ENCODE data around the gene MYO5B.
"Not testable (repeated sequence)": the region's sequence is repeated elsewhere in the genome, so short reads cannot be mapped to it uniquely, and the experiment has no call there.

The MYO5B gene

DNA sequence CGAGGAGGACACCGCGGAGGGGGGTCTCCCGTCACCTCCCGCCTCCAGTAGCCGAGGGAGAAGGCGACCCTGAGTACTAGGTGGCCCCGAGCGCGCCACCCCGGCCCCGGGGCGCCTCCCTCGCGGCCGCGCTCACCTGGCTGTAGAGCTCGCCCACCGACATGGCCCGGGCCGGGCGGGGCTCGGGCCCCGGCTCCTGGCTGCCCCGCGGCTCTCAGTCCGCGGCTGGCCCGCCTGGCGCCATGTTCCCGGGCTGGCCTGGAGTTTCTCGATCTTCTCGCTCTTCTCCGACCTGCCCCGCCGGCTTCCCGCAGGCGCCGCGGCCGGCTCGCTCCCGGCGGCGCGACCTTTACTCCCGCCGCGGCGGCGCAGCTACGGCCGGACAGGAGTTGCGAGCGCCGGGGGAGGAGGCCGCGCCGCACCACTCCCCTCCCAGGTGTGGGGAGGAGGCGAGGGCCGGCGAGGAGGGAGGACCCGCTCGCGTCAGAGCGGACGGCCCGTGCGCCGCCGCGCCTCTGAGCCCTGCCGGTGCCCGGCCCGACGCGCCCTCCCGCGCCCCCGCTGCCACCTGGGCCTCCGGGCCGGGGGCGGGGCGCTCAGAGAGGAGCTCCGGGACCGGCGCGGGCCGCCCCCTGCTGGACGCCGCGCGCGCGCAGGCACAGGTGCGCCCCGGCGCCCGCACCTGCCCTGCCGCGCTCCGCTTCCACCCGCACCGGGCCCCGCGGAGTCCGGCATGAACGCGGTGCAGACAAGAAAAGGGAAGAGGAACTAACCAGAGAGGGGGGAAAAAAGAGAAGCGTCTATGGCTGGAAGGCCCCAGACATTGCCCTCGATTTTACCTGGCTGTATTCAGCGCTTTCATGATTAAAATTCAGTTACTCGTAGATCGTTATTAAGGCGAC, at the start of gene MYO5B:
Gene MYO5B, minus strand, starts transcription at position 517 of the 902 bp plus-strand sequence. Its CDS starts 354 bp downstream, at position 163.
- POLR2A ChIA-PET = no interaction called here
- no peak for DNase-seq (ENCODE audit: low read depth, low spot score)
- CTCF ChIA-PET = interaction anchor here (1.2 kb wide), 1 partner anchor 9 kb away, joined by 3 read pairs; no protein-coding TSS in a partner anchor
- H3K4me3 ChIP-seq (ENCODE audit: low read depth, low read length) = no peak within 1 kb of the TSS
- TF ChIP-seq, protein P1, sequence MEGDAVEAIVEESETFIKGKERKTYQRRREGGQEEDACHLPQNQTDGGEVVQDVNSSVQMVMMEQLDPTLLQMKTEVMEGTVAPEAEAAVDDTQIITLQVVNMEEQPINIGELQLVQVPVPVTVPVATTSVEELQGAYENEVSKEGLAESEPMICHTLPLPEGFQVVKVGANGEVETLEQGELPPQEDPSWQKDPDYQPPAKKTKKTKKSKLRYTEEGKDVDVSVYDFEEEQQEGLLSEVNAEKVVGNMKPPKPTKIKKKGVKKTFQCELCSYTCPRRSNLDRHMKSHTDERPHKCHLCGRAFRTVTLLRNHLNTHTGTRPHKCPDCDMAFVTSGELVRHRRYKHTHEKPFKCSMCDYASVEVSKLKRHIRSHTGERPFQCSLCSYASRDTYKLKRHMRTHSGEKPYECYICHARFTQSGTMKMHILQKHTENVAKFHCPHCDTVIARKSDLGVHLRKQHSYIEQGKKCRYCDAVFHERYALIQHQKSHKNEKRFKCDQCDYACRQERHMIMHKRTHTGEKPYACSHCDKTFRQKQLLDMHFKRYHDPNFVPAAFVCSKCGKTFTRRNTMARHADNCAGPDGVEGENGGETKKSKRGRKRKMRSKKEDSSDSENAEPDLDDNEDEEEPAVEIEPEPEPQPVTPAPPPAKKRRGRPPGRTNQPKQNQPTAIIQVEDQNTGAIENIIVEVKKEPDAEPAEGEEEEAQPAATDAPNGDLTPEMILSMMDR (IDR thresholded peaks at IDR 0.05; ENCODE audit: insufficient read depth, low read length, missing control alignments) = no peak

DNA sequence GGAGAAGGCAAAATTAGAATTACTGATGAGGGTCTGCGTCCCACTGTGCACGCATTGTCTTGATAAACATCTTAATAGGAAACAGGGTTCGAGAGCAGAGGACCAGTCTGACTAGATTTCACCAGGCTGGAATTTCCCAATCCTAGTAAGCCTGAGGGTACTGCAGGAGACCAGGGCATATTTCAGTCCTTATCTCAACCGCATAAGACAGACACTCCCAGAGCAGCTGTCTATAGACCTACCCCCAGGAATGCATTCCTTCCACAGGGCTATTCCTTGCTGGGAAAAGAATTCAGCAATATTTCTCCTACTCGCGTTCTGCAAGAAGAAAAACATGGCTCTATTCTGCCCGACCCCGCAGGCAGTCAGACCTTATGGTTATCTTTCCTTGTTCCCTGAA, 46.8 kb upstream of the MYO5B start:
- DNase-seq (ENCODE audit: low read depth, low spot score); H3K4me3 ChIP-seq (ENCODE audit: low read depth, low read length); CTCF ChIA-PET; POLR2A ChIA-PET: not testable (repeated sequence)

DNA sequence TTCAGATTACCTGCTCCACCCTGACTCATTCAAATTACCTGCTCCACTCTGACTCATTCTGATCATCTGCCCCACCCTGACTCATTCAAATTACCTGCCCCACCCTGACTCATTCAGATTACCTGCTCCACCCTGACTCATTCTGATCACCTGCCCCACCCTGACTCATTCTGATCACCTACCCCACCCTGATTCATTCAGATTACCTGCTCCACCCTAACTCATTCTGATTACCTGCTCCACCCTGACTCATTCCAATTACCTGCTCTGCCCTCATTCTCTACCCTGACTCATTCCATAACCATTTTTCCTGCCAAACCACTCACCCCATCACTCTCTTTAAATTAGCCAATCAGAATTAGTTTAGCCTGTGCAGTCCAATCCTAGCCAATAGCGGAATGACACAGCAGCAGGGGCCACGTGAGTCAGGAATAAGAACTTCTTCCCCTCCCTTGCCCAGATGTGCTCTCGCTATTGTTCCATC, 45.2 kb upstream of the MYO5B start:
- TF ChIP-seq, protein P1 (IDR thresholded peaks at IDR 0.05; ENCODE audit: insufficient read depth, low read length, missing control alignments) = no peak
- ChIA-PET POLR2A (no interaction called here), CTCF (no interaction called here)
- H3K4me3 ChIP-seq (ENCODE audit: low read depth, low read length) = no peak overlapping the region
- no peak for DNase-seq (ENCODE audit: low read depth, low spot score)

DNA sequence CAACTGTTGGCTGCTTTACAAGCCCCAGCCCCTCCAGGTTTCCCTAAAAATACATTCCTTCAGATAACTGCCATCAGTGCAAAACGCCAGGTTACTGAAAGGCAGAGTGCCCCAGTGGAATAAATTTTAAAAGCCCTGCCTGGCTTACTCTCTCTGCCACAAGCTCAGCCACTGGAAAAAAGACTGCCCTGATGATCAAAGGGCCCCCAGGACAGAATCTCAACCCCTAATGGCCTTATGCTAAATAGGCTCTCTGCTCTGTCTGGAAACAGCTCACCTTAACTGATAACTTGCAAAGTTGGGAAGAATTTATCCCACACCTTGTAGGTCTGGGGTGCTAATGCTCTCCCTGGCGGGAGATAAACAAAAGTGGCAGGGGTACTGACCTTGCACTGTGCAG, 37.5 kb upstream of the MYO5B start:
- POLR2A ChIA-PET = no interaction called here
- CTCF ChIA-PET = no interaction called here
- TF ChIP-seq, protein P1 (IDR thresholded peaks at IDR 0.05; ENCODE audit: insufficient read depth, low read length, missing control alignments) = no peak

DNA sequence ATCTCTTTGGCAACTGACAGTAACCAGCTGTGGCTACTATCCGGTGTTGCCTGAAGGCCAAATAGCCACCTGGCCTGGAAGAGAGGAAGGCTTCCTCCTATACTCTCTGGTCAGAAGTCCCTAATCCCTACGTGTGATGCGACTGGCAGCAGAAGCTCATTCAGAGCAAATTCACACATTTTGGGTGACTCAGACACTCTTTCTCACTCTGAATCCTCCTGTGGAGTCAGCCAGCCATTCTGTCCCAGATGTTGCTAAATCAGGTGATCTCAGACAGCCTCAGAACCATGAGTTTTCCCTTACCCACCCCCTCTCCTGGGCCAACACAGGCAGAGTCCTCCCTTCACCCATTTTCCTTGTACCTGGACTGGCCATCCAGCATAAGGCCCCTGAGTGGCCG, 36.7 kb upstream of the MYO5B start:
- no peak overlapping the region for H3K4me3 ChIP-seq (ENCODE audit: low read depth, low read length)
- CTCF ChIA-PET = no interaction called here
- no peak for DNase-seq (ENCODE audit: low read depth, low spot score)
- TF ChIP-seq, protein P1 (IDR thresholded peaks at IDR 0.05; ENCODE audit: insufficient read depth, low read length, missing control alignments) = no peak
- POLR2A ChIA-PET = no interaction called here

More for the DNA sequence above, 37.5 kb upstream of the MYO5B start:
- DNase-seq (ENCODE audit: low read depth, low spot score) = no peak
- H3K4me3 ChIP-seq (ENCODE audit: low read depth, low read length) = no peak overlapping the region

DNA sequence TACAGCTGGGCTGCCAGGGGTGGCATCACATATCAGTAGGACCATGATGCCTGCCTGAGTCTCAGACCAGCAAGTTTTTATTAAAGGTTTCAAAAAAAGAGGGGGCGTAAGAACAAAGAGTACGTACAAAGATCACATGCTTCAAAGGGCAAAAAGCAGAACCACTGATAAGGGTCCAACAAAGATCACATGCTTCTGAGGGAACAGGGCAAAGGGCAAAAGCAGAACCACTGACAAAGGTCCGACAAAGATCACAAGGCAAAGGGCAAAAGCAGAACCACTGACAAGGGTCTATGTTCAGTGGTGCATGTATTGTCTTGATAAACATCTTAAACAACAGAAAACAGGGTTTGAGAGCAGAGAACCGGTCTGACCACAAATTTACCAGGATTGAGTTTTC, 25.3 kb upstream of the MYO5B start:
- CTCF ChIA-PET = interaction anchor here (4.7 kb wide), 1 partner anchor 136 kb away, joined by 34 read pairs; no protein-coding TSS in a partner anchor
- DNase-seq (ENCODE audit: low read depth, low spot score); POLR2A ChIA-PET; H3K4me3 ChIP-seq (ENCODE audit: low read depth, low read length): not testable (repeated sequence)

DNA sequence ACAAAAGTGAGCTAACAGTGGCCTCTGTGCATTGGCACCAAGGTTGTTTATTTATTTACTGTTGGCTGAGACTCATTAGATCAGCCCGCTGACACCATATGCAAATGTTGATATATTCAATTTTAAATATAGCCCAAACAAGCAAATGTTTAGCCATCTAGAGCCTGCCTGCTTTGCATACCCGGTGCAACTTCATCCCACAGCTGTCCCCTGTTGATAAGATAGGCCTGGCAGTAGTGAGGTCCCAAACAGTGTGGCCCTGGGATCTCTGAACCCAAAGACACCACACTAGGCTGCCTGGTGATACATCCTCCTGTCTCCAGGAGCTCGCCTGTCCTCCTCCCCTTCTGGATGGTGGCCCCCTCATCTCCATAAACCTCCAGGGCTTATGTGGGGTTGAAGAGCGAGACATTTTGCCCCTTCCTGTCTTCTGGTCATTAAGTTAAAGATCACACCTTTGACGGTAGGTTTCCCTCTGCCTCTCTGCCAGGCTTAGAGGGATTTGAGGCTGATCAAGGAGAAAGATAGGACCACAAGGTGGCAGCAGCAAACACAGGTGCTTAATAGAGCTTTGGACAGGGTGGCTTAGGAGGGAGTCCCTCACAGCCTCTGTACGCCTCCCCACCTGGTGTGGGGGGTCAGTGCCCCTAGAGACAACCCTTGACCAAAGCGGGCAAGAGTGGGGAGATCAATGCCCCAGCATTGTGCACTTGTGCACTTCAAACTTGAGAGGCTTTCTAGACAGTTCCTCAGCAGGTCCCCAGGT, 23.7 kb upstream of the MYO5B start:
- no peak overlapping the region for H3K4me3 ChIP-seq (ENCODE audit: low read depth, low read length)
- CTCF ChIA-PET = interaction anchor here (0.8 to 4.7 kb wide), 5 partner anchors 16 to 212 kb away, joined by 3 to 34 read pairs (median 6); no protein-coding TSS in a partner anchor
- no peak for DNase-seq (ENCODE audit: low read depth, low spot score)
- TF ChIP-seq, protein P1 (IDR thresholded peaks at IDR 0.05; ENCODE audit: insufficient read depth, low read length, missing control alignments) = no peak
- POLR2A ChIA-PET = no interaction called here
